Measurements from ENCODE around the gene GBP1. TPM values are rescaled to one million over a fixed set of nuclear protein-coding genes. Genes with fewer than 3 reads are reported as not detected.
"Not testable (repeated sequence)": the region's sequence is repeated elsewhere in the genome, so short reads cannot be mapped to it uniquely, and the experiment has no call there.

GBP1 gene
- total RNA-seq, 1 experiment from 2014 or later: 10.4 TPM

DNA sequence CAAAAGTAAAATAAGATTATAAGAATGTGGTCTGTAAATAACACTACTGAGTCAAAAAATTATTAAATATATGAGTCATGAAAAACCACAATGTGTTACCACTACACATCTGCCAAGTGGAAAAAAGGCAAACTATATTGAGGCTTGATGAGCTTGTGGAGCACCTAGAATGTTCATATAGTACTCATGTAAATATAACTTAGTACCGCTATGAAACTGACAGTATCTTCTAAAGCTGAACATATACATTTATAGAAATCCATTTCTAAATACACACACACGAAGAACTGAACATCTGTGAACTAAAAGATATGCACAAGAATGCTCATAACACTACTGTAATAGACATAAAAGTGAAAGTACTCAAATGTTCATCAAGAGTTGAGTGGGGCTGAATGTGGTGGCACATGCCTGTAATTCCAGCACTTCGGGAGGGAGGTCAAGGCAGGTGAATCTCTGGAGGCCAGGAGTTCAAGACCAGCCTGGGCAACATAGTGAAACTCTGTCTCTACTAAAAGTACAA lies 23.8 kb downstream of the GBP1 start:
- Mint-ChIP-seq H3K27ac (ENCODE audit: low read depth, unreplicated experiment) (peak overlapping the region; percentile 70), H3K9me3 (ENCODE audit: unreplicated experiment) (peaks cover 7% of the 10 kb centered on the region), H3K36me3 (ENCODE audit: insufficient read depth, unreplicated experiment) (no peaks in the 10 kb centered on the region), H3K4me3 (ENCODE audit: unreplicated experiment) (no peak overlapping the region), H3K27me3 (ENCODE audit: insufficient read depth, unreplicated experiment) (no peaks in the 10 kb centered on the region), H3K4me1 (ENCODE audit: insufficient read depth, unreplicated experiment) (peaks cover 11% of the 10 kb centered on the region)
- TF ChIP-seq, protein P1, sequence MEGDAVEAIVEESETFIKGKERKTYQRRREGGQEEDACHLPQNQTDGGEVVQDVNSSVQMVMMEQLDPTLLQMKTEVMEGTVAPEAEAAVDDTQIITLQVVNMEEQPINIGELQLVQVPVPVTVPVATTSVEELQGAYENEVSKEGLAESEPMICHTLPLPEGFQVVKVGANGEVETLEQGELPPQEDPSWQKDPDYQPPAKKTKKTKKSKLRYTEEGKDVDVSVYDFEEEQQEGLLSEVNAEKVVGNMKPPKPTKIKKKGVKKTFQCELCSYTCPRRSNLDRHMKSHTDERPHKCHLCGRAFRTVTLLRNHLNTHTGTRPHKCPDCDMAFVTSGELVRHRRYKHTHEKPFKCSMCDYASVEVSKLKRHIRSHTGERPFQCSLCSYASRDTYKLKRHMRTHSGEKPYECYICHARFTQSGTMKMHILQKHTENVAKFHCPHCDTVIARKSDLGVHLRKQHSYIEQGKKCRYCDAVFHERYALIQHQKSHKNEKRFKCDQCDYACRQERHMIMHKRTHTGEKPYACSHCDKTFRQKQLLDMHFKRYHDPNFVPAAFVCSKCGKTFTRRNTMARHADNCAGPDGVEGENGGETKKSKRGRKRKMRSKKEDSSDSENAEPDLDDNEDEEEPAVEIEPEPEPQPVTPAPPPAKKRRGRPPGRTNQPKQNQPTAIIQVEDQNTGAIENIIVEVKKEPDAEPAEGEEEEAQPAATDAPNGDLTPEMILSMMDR (IDR thresholded peaks at IDR 0.05; ENCODE audit: unreplicated experiment): no peak
- BruUV-seq (replicated peaks): no TSS peak
- CTCF ChIA-PET: interaction anchor here (0.6 to 1.3 kb wide), 2 partner anchors 57 to 416 kb away, joined by 3 read pairs; no protein-coding TSS in a partner anchor
- POLR2A ChIA-PET: interaction anchor here (1.4 kb wide), 1 partner anchor 19 kb away, joined by 8 read pairs; the partner anchor contains the start of gene GBP3
- peak; percentile 60 for DNase-seq (ENCODE audit: unreplicated experiment)
- intact Hi-C loops (cut with micrococcal nuclease): no loop called here

DNA sequence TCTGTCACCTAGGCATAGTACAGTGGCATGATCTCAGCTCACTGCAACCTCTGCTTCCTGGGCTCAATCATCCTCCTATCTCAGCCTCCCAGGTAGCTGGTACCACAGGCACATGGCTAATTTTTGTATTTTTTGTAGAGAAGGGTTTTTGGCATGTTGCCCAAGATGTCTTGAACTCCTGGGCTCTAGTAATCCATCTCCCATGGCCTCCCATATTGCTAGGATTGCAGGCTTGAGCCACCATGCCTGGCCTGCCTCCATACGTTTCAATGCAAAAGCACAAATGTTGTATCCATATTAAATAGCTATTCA lies 24.7 kb downstream of the GBP1 start:
- TF ChIP-seq, protein P1 (IDR thresholded peaks at IDR 0.05; ENCODE audit: unreplicated experiment): no peak
- H3K27ac Mint-ChIP-seq (ENCODE audit: low read depth, unreplicated experiment): no peak overlapping the region
- ChIA-PET POLR2A (interaction anchor here (0.8 kb wide), 1 partner anchor 55 kb away, joined by 4 read pairs; no protein-coding TSS in a partner anchor), CTCF (interaction anchor here (0.6 to 1.3 kb wide), 2 partner anchors 10 to 23 kb away, joined by 3 to 4 read pairs; no protein-coding TSS in a partner anchor)
- peaks cover 7% of the 10 kb centered on the region for H3K9me3 Mint-ChIP-seq (ENCODE audit: unreplicated experiment)
- no peak for DNase-seq (ENCODE audit: unreplicated experiment)
- no TSS peak for BruUV-seq (replicated peaks)
- intact Hi-C loops (cut with micrococcal nuclease): no loop called here
- no peaks in the 10 kb centered on the region for H3K36me3 Mint-ChIP-seq (ENCODE audit: insufficient read depth, unreplicated experiment)
- H3K27me3 Mint-ChIP-seq (ENCODE audit: insufficient read depth, unreplicated experiment): no peaks in the 10 kb centered on the region
- H3K4me1 Mint-ChIP-seq (ENCODE audit: insufficient read depth, unreplicated experiment): peaks cover 11% of the 10 kb centered on the region
- H3K4me3 Mint-ChIP-seq (ENCODE audit: unreplicated experiment): no peak overlapping the region

DNA sequence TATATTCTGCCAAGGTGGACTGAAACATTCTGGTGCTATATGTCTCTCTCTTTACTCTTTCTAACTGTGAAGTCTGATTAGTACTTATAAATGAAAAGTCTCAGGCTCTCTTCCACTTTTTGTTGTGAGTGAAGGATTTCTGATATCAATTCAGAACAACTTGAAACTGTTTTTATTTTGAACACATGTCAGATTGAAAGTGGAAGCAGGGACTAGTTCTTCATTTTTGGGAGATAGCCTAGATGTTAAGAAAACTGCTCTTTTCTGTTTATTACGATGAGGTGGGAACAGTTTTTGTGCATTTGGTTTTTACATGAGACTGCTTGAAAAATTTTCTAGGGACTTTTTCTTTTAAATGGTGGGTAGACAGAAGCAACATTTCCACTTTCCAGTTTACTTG lies 27.8 kb downstream of the GBP1 start:
- Mint-ChIP-seq H3K9me3 (ENCODE audit: unreplicated experiment) (no peaks in the 10 kb centered on the region), H3K36me3 (ENCODE audit: insufficient read depth, unreplicated experiment) (no peaks in the 10 kb centered on the region), H3K4me3 (ENCODE audit: unreplicated experiment) (no peak overlapping the region), H3K4me1 (ENCODE audit: insufficient read depth, unreplicated experiment) (peaks cover 11% of the 10 kb centered on the region), H3K27me3 (ENCODE audit: insufficient read depth, unreplicated experiment) (no peaks in the 10 kb centered on the region), H3K27ac (ENCODE audit: low read depth, unreplicated experiment) (no peak overlapping the region)
- intact Hi-C loops (cut with micrococcal nuclease): no loop called here
- ChIA-PET POLR2A (interaction anchor here (0.6 kb wide), 1 partner anchor 21 kb away, joined by 5 read pairs; no protein-coding TSS in a partner anchor), CTCF (interaction anchor here (0.6 kb wide), 1 partner anchor 53 kb away, joined by 3 read pairs; no protein-coding TSS in a partner anchor)
- DNase-seq (ENCODE audit: unreplicated experiment): no peak
- TF ChIP-seq, protein P1 (IDR thresholded peaks at IDR 0.05; ENCODE audit: unreplicated experiment): no peak
- BruUV-seq (replicated peaks): no TSS peak

DNA sequence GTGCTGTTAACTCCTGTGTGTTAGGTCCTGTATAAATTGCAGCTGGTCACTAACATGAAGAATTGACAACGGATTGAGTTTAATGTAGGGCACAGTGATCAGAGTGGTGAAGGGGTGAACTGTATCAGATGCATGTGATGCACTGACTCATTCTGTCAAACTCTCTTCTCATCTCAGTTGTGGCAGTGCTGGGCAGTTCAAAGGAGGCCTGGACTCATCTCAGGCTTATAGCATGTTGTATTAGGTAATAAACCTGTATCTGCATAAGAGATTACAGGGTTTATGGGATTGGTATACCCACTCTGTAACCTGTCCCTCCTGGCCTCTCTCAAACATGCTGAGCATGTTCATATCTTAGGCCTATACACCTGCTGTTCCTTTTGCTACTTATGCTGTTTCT lies 29.9 kb downstream of the GBP1 start:
- POLR2A ChIA-PET: interaction anchor here (0.7 kb wide), 1 partner anchor 13 kb away, joined by 3 read pairs; no protein-coding TSS in a partner anchor

DNA sequence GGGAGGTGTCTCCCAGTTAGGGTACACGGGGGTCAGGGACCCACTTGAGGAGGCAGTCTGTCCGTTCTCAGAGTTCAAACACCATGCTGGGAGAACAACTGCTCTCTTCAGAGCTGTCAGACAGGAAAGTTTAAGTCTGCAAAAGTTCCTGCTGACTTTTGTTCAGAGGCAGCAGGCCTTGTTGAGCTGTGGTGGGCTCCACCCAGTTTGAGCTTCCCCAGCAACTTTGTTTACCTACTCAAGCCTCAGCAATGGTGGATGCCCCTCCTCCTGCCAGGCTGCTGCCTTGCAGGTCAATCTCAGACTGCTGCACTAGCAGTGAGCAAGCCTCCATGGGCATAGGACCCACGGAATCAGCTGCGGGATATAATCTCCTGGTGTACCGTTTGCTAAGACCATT lies 31.0 kb downstream of the GBP1 start:
- H3K27me3 Mint-ChIP-seq (ENCODE audit: insufficient read depth, unreplicated experiment); BruUV-seq (replicated peaks); H3K4me1 Mint-ChIP-seq (ENCODE audit: insufficient read depth, unreplicated experiment); H3K9me3 Mint-ChIP-seq (ENCODE audit: unreplicated experiment); H3K27ac Mint-ChIP-seq (ENCODE audit: low read depth, unreplicated experiment); H3K36me3 Mint-ChIP-seq (ENCODE audit: insufficient read depth, unreplicated experiment); H3K4me3 Mint-ChIP-seq (ENCODE audit: unreplicated experiment); intact Hi-C loops (cut with micrococcal nuclease); DNase-seq (ENCODE audit: unreplicated experiment): not testable (repeated sequence)
- POLR2A ChIA-PET: interaction anchor here (0.6 kb wide), 1 partner anchor 376 kb away, joined by 3 read pairs; no protein-coding TSS in a partner anchor
- CTCF ChIA-PET: interaction anchor here (0.9 to 1.0 kb wide), 2 partner anchors 24 to 325 kb away, joined by 3 to 5 read pairs; no protein-coding TSS in a partner anchor

More for the DNA sequence above, 29.9 kb downstream of the GBP1 start:
- Mint-ChIP-seq H3K36me3 (ENCODE audit: insufficient read depth, unreplicated experiment) (no peaks in the 10 kb centered on the region), H3K4me3 (ENCODE audit: unreplicated experiment) (no peak overlapping the region), H3K4me1 (ENCODE audit: insufficient read depth, unreplicated experiment) (no peaks in the 10 kb centered on the region), H3K27me3 (ENCODE audit: insufficient read depth, unreplicated experiment) (no peaks in the 10 kb centered on the region), H3K9me3 (ENCODE audit: unreplicated experiment) (peaks cover 7% of the 10 kb centered on the region), H3K27ac (ENCODE audit: low read depth, unreplicated experiment) (no peak overlapping the region)
- TF ChIP-seq, protein P1 (IDR thresholded peaks at IDR 0.05; ENCODE audit: unreplicated experiment): no peak
- CTCF ChIA-PET: no interaction called here
- no peak for DNase-seq (ENCODE audit: unreplicated experiment)
- BruUV-seq (replicated peaks): no TSS peak
- intact Hi-C loops (cut with micrococcal nuclease): no loop called here

DNA sequence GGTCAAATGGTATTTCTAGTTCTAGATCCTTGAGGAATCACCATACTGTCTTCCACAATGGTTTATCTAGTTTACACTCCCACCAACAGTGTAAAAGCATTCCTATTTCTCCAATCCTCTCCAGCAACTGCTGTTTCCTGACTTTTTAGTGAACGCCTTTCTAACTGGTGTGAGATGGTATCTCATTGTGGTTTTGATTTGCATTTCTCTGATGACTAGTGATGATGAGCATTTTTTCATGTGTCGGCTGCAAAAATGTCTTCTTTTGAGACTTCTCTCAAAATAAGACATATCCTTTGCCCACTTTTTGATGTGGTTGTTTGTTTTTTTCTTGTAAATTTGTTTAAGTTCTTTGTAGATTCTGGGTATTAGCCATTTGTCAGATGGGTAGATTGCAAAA lies 36.0 kb downstream of the GBP1 start:
- H3K9me3 Mint-ChIP-seq (ENCODE audit: unreplicated experiment); BruUV-seq (replicated peaks); H3K4me3 Mint-ChIP-seq (ENCODE audit: unreplicated experiment); CTCF ChIA-PET; POLR2A ChIA-PET; H3K27me3 Mint-ChIP-seq (ENCODE audit: insufficient read depth, unreplicated experiment); intact Hi-C loops (cut with micrococcal nuclease); H3K36me3 Mint-ChIP-seq (ENCODE audit: insufficient read depth, unreplicated experiment); DNase-seq (ENCODE audit: unreplicated experiment); H3K4me1 Mint-ChIP-seq (ENCODE audit: insufficient read depth, unreplicated experiment); H3K27ac Mint-ChIP-seq (ENCODE audit: low read depth, unreplicated experiment): not testable (repeated sequence)

Data from MCF 10A (cell line).